NCI-H524 (cell line): ENCODE data around the gene KIAA0930.
"Not testable (repeated sequence)": the region's sequence is repeated elsewhere in the genome, so short reads cannot be mapped to it uniquely, and the experiment has no call there.

Source experiments
- DNase-seq, 2 experiments: peaks; one replicate each; lab custom pipeline; 2025; lab: John Stamatoyannopoulos, UW

KIAA0930 gene

DNA sequence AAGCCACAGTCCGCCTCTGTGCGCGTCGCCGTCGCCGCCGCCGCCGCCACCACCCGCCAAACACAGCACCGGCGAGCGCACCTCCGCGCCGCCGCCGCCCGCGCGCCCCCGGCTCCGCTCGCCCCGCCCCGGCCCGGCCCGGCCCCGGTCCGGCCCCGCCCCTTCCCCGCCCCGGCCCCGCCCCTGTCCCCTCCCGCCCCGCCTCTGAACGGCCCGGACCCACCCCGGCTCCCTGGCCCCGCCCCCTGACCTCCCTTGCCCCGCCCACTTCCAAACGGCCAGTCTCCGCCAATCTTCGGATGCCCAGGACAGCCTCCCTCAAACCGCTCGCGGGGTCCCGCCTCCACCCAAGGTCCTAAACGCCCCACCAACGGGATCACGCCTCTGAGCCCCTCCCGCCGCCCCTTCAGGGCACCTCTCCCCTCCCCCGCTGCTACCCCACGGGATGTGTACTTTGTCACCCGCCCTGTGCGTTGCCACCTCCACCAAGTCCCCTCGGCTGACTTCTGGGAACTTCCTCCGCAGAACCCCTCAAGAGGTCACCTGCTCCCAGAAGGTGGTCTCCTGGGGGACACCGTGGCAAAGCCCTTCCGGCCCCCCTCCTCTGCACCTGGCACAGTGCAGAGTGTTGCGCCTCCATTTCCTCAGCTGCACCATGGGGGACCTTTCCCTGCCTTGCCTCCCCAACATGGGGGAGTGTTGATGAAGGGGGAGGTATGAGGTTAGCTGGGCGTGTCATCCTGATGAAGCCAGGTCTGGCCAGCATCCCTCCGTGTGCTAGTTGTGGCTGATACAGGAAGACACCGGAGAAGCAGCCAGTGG, at the start of gene KIAA0930:
KIAA0930 (minus strand) TSS at position 85 of the 822 bp plus-strand sequence. CDS start 191 bp downstream, outside the sequence.
- DNase-seq, result peak in 1 of 2 experiments; percentile 62

DNA sequence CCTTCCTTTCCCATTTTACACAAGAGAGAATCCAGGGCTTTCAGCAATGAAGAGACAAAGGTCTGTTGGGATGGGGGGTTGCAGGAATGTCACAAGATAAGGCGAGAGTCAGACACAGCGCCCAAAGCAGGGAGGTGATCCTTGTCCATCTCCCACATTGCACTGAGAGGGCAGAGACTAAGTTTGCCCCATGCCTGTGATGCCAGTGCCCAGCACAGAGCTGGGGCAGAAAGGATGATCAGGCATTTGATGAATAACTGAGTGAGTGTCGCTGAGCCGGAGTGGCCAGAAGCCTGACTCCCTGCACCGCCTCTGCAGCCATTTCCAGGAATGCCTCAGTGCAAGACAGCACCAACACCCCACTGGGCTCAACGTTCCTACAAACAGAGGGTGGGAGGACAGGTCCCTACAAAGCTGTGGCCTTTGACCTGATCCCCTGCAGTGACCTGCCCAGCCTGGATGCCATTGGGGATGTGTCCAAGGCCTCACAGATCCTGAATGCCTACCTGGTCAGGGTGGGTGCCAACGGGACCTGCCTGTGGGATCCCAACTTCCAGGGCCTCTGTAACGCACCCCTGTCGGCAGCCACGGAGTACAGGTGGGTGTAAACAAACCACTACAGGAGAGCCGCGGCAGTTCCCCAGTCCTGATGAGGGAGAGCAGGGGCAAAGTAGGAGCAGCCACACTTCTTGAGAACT, 46.3 kb upstream of the KIAA0930 start:
- DNase-seq, result no peak

DNA sequence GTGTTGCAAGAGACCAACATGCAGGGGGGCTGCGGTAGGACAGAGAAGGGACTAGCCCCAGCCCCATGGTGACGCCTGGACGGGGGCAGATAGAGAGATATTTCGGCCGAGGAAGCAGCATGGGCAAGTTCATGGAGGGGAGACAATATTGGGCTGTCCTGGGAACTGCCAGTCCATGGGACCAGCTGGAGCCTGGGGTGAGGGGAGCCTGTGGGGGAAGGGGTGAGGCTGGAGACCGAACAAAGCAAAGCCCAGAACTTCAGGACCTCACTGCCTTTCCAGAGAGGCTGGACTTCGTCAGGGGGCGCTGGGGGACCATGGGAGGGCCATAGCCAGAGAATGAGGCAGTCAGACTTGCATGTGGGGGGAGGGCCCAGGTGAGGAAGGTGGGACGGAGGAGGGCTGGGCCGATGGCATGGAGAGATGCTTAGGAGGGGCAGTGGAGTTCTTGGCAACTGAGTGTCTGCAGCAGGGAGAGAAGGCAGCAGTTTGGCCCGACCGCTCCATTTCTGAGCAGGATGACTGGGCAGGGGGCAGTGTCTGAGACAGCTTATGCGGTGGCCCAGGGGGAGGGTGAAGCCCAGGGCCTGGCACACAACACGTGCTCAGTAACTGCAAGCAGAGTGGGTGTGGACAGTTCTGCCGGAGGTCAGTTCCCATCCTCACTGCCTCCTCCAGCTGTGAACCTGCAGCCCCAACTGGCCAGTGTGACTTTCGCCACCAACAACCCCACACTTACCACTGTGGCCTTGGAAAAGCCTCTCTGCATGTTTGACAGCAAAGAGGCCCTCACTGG, 44.8 kb upstream of the KIAA0930 start:
- DNase-seq, result peak; percentile 8 to 48

DNA sequence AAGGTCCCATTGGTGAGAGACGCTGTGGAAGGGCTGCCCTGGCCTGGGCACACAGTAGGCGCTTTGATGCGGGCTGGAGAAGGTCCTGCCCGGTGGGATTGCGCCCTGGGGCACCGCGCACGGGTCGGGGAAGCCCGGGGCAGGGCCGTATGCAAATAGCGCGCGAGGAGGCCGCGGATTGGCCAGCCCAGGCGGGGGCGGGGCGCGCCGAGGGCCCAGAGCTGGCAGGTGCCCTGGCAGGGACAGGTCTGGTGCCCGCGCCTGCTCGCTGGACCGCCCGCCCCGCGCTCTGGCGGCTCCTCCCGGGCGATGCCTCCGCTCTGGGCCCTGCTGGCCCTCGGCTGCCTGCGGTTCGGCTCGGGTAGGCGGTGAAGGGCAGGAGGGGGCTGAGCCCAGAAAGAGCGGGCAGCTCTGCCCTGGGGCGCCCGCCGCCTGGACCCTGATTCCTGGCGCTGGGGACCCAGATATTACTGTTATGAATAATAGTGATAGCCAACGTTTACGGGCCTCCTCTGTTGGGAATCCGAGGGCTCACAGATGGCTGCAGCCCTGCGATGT, 44.1 kb upstream of the KIAA0930 start, which contains the start of gene UPK3A:
UPK3A (plus strand) TSS at position 245 of the 558 bp plus-strand sequence; CDS start at position 310, 65 bp downstream.
- DNase-seq, result peak; percentile 9 to 64

DNA sequence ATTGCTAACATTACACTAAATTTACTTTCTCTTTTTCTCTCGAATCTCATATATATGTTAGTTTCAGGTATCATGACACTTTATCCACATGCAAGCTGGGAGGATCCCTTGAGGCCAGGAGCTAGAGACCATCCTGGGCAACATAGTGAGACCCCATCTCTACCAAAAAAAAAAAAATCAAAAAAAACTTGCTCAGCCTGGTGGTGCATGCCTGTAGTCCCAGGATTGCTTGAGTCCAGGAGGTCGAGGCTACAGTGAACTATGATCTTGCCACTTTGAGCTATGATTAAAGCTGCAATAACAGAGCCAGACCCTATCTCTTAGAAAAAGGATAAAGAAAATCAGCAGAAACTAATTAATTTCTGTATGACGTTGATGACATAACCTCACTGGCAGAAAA, 40.3 kb upstream of the KIAA0930 start:
- DNase-seq, result no peak

DNA sequence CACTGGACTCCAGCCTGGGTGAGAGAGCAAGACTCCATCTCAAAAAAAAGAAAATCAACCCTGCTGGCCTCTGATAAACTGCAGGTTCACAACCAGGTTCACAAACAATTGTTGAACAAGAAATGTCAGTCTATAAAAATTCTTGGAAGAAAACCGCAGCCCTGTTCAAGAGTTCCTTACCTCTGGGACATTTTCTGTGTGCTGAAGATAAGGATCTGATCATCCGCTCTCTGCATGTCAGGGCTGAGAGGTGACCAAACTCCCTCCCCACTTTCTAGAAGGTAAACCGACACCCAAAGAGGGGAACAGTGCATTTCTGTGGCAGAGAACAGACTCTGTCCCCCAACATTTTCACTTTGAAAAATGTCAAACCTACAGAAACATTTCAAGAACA, 39.9 kb upstream of the KIAA0930 start:
- DNase-seq, result no peak

DNA sequence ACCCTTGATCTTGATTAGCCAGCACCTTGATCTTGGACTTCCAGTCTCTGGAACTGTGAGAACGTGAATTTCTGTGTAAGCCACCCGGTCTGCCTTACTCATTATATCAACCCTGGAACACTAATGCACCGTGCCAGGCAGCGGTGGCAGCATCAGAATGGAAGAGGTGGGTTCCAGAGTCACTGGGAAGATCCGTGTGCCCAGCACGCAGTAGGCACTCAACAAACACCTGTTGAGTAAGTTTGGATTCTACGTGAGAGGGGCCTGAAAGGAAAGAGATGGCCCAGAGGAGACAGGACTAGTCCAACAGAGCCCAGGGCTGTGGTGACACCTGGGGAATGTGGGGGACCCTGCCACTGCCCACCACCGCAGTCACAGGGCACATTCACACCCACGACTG, 37.4 kb upstream of the KIAA0930 start:
- DNase-seq, result no peak

DNA sequence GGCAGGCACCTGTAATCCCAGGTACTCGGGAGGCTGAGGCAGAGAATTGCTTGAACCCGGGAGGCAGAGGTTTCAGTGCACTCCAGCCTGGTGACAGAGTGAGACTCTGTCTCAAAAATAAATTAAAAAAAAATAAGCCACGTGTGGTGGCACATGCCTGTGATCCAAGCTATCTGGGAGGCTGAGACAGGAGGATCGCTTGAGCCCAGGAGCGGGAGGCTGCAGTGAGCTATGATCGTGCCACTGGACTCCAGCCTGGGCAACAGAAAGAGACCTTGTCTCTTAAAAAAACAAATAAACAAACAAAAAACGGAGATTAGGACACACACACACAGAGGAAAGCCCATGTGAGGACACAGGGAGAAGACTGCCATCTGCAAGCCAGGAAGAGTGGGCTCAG, 37.0 kb upstream of the KIAA0930 start:
- not testable (repeated sequence) for DNase-seq

DNA sequence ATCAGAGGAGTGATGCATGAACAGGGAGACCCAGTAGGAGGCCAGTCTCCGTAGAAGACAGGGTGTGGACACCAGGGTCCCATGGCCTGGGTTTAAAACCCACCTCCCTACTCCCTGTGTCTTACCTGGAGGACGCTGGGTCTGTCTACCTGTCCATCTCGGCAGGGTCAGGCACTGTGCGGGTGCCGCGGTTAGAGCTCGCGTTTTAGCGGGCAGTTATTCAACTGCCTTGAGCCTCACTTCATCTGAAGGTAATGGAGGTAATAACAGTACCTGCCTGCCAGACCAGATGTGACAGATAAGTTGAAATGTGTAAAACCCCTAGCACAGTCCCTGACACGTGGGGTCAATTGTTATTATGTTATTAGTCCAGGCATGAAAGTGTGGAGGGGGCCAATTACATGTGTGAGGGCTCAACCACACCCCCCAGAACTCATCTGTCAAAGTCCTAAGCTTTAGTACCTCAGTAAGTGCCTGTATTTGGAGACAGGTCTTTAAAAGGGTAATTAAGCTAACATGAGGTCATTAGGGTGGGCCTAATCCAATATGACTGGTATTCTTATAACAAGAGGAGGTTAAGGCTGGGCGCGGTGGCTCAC, 35.9 kb upstream of the KIAA0930 start:
- no peak for DNase-seq

DNA sequence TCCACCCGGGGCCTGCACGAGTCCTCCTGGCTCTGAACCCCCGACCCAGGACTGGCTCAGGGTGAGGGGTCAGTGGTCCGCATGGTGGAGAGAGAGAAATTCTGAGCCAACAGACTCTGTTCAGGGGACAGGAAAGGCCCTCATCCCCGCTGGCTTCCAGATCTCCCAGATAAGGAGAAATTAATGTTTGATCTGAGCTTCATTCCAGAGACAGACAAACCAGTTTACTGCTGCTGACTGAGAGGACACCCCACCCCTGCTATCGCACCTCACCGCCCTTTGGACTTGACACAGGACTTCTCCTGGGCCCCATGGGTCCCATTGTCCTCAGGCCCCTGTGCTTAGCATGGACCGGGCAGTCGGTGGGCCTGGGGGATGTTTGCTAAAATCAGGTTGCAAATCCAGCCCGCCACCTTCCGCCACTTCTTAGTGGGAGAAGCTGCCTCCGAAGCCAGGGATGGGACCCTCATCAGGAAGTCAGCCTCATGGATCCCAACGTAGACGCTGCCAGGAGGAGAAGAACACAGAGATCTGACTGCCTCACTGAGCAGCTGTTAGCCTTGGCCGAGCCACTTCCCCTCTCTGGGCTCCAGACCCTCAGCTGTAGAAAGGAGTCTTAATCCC, 32.9 kb upstream of the KIAA0930 start:
- DNase-seq, result no peak

DNA sequence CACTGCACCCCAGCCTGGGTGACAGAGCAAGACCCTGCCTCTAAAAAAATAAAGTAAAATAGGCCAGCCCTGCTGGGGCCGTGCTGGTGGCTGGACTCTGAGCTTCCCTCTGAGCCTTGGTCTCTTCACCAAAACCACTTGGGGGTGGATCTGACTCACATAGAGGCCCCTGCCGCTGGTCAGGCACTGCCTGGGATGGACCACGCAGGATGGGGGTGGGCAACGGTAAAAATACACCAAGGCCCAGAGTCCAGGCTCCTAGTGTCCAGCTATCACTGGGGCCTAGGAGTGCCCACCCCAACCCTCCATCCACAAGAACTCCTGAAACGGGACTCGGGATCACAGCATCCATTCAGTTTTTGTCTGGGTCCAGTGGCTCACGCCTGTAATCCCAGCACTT, 31.8 kb upstream of the KIAA0930 start:
- DNase-seq, result no peak

DNA sequence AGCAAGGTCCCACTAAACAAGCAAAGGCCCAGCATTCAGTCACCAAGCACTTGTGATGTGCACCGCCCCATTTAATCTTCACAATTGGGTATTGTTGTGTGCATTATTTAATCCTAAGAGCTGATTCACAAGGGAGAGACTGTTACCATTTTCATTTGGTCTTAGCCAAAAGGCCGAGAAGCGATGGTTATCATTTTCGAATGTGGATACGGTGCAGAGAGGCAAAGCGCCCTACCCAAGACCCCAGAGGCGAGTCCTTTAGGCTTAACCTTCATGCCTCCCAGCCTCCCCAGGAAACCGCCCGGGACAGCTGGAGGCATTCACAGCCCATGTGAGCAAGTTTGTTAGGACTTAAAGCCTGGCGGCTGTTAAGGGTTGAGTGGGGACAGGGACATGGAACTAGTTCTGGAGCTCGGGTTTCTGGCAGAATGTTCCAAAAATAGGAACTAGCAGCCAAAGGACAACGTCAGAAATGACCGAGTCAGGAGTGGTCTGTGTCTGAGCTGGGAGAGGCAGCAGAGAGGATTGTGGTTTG, 31.0 kb upstream of the KIAA0930 start:
- DNase-seq, result no peak

DNA sequence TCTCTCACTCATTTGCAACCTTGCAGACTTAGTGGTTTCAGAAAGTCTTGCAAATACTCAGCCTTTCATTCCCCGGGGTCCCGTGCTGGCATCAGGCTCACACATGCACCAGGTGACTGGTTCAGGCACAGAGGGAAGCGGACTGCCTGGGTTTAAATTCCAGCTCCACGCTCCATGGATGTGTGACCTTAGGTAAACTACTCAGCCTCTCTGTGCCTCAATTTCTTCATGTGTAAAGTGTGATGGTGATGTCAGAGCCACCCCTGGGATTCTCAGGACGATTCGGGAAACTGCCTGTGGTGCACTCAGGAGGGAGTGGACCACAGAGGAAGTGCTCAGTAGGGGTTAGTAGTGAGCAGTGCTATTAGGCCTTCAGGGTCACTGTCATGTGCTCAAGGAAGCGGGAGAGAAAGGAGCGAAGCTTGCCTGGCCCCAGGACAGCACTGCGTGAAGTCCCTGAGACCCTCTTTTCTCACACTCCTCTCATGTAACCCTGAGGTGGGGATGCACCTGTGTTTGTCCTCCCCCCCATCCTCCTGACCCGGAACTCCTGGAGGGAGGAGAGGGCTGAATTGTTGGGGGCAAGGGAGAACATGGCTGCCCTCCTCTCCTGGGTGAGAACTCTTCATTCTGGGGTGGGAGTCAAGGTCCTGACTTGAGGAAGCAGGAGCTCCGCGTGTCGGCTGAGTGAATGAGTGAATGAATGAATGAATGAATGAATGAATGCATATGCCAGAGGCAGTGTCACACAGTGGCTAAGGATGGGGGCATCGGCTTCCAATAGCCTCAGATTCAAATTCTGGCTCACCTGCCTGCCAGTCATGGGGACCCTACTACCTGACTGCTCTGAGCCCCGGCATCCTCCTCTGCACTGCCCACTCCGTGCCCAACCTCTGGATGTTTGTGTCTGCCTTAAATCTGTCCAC, 29.7 kb upstream of the KIAA0930 start:
- DNase-seq, result no peak

DNA sequence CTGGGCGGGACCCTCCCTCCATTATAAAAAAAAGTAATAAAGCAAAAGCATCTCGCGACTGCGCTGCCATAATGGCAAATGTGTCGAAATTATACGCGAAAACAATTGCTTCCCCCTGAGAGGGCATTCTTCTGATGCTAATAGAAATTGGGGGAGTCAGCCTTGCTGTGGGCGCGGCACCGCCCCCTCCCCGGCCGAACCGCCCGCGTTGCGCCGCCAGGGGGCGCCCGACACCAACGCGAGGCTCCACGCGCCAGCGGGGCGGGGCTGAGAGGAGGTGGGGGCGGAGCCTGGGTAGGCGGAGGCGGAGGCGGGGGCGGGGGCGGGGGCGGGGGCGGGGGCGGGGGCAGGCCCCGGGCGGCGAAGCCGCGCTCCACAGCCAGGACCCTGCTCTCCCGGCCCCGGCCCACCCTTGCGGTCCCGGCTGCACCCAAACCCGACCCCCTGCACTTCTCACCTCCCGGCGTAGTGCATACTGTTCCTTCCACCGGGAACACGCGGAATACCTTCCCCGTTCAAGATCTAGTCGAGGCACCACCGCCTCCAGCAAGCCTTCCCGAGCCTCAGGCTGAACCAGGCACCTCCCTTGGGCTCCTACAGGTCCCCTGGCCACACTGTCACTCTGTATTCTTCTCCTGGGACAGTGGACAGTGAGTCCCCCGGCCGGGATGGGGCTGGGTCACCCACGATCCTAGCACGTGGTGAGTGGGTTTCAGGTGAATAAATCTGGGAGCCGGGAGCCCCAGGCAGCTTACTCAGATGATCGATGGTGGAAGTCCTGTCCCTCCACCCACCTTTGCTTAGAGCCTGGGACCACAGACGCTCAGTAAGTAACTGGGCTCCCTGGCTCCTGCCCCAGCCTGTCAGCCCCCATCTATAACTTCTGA, 28.5 kb upstream of the KIAA0930 start:
- peak in 1 of 2 experiments; percentile 73 for DNase-seq

DNA sequence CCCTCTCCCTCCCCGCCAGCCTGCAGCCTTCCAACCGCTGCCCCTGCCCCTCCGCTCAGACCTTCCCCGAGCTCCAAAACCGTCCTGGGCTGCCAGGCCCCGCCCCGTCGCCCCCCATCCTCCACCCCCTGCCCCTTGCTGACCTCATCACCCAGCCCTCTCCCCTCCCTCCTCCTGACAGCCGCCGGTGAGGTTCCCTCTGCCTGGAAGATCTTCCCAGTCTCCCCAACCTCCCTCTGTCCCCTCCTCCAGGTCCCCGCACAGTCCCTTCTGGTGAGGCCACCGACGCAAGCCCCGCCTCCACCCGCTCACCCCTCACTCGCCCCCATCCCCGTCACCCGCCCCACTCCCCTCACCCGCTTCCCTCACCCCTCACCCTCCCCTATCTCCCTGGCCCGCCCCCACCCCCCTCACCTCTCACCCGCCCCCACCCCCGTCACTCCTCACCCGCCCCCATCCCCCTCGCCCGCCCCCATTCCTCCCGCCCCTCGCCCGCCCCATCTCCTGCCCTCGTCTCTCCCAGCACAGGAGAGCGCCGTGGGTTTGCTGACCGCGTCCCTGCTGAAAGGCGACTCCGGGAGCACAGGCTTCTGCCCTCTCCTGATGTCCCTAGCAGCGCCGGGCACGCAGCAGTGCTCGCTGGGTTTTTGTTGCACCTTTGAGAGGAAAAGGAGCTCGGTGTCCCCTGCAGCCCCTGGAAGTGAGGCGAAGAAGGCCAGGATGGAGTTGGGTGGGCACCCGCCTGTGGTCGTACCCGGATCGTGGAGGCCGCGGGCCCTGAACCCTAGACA, 27.7 kb upstream of the KIAA0930 start:
- peak in 1 of 2 experiments; percentile 68 for DNase-seq

DNA sequence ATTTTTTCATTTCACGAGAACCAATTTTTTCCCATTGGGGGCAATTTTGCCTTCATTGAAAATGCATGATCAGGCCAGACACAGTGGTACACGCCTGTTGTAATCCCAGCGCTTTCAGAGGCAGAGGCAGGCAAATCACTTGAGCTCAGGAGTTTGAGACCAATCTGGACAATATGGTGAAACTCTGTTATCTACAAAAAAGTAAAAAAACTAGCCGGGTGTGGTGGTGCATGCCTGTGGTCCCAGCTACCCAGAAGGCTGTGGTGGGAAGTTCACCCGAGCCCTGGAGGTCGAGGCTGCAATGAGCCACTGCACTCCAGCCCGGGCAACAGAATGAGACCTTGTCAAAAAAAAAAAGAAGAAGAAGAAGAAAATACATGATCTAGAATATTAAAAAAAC, 24.8 kb upstream of the KIAA0930 start:
- no peak for DNase-seq

DNA sequence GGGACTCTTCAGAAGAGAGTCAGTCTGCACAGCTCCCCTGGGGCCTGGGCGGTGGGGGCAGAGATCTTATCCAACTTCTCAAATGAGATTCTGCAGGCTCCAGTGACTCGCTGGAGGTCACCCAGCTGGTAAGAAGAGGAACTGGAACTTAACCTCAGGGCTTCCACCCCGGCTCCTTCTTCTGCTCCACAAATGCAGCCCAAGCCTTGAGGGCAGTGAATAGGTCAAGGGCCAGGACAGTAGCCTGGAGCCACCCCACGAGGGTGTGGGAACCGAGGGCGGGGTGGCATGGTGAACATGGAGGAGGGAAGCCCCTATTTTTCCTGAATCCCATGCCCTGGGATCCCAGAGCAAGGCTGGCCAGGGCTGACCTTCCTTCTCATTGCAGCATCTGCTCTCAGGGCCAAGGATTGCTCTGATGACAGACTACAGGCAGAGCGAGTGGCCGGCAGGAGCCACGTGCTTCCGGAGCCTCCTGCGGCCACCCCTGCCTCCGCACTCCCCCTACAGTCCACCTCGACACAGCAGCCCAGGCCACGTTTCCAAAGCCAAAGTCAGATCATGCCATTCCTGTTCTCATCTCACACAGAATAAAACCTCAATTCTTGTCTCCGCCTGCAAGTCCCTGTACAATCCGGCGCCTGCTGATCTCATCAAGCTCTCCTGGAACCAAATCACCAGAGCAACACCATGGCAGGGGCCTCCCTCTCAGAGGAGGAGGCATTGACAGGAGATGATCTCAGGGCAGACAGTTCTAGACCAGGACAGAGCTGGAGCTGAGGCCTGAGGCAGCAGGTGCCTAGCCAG, 23.0 kb upstream of the KIAA0930 start:
- DNase-seq, result peak; percentile 75 to 78
